SK-N-SH (cell line): Measurements from ENCODE around the gene DYNLRB1.

Source experiments
- CTCF ChIP-seq: fragments of 200-600 bp; sonication (generic); IDR thresholded peaks from 2 replicates; pipeline ENCODE4 v1.6.1; 2017; ENCODE audit warnings: antibody characterized with exemption, mild to moderate bottlenecking, moderate library complexity
- EP300 ChIP-seq, 2 experiments: IDR thresholded peaks; 2 replicates each; pipeline versions ENCODE4 v1.4.0 to v1.6.1; 2012; ENCODE audit warnings: borderline replicate concordance in 1 of 2, low read depth in 1 of 2, low read length in 1 of 2
- EZH2phosphoT487 ChIP-seq: fragments of 200-600 bp; sonication (generic); IDR thresholded peaks from 2 replicates; pipeline ENCODE4 v1.6.1; 2017; ENCODE audit warnings: low read depth, mixed run types, mild to moderate bottlenecking, antibody characterized with exemption, moderate library complexity, borderline replicate concordance
- FOXJ3 ChIP-seq: sonication (generic); formaldehyde crosslinking; IDR thresholded peaks from 2 replicates; pipeline ENCODE4 v1.5.1; 2020; ENCODE audit warnings: mild to moderate bottlenecking, missing genetic modification reagents
- MEF2A ChIP-seq: IDR thresholded peaks from 2 replicates; pipeline ENCODE4 v1.4.0; 2012; ENCODE audit warnings: low read depth, borderline replicate concordance
- MXI1 ChIP-seq: IDR thresholded peaks from 2 replicates; pipeline ENCODE4 v1.6.1; 2012; ENCODE audit warnings: mild to moderate bottlenecking, low read depth, low read length, improper control_type of control experiment
- REST ChIP-seq: IDR thresholded peaks from 2 replicates; pipeline ENCODE4 v1.6.1; 2012; ENCODE audit warnings: mild to moderate bottlenecking, low read depth, low read length, moderate library complexity
- RFX5 ChIP-seq: IDR thresholded peaks from 2 replicates; pipeline ENCODE4 v1.6.1; 2012; ENCODE audit warnings: mild to moderate bottlenecking, improper control_type of control experiment, low read length
- RXRA ChIP-seq: IDR thresholded peaks from 2 replicates; pipeline ENCODE4 v1.4.0; 2012; ENCODE audit warnings: low read depth, mild to moderate bottlenecking, borderline replicate concordance
- SIN3A ChIP-seq: IDR thresholded peaks from 2 replicates; pipeline ENCODE4 v1.6.1; 2012; ENCODE audit warnings: low read depth, mild to moderate bottlenecking, low read length, moderate library complexity, borderline replicate concordance
- TAF1 ChIP-seq: IDR thresholded peaks from 2 replicates; pipeline ENCODE4 v1.6.1; 2012; ENCODE audit warnings: low read depth, mild to moderate bottlenecking, low read length, moderate library complexity, borderline replicate concordance
- YY1 ChIP-seq: IDR thresholded peaks from 2 replicates; pipeline ENCODE4 v1.4.0; 2012; ENCODE audit warnings: low read depth, mild to moderate bottlenecking
- TF ChIP-seq, protein P1 (sequence below): IDR thresholded peaks from 2 replicates; pipeline ENCODE4 v1.4.0; 2012; ENCODE audit warnings: low read depth
- TF ChIP-seq, protein P2 (sequence below): IDR thresholded peaks from 2 replicates; pipeline ENCODE4 v1.4.0; 2012; ENCODE audit warnings: low read depth, borderline replicate concordance

GRCh38 chr20:34559311-34560140 lies 43.3 kb downstream of the DYNLRB1 start:
- TF ChIP-seq MEF2A (no peak), TAF1 (no peak), RFX5 (no peak), EP300 (IDR thresholded peaks at IDR 0.05; ENCODE audit: borderline replicate concordance in 1 of 2, low read depth in 1 of 2, low read length in 1 of 2) (no peak), MXI1 (no peak), YY1 (no peak), FOXJ3 (CRISPR knock-in tag) (no peak), CTCF (no peak), RXRA (no peak), EZH2phosphoT487 (no peak), REST (no peak), SIN3A (no peak)
- TF ChIP-seq, protein P1, sequence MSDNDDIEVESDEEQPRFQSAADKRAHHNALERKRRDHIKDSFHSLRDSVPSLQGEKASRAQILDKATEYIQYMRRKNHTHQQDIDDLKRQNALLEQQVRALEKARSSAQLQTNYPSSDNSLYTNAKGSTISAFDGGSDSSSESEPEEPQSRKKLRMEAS, result no peak
- TF ChIP-seq, protein P2, sequence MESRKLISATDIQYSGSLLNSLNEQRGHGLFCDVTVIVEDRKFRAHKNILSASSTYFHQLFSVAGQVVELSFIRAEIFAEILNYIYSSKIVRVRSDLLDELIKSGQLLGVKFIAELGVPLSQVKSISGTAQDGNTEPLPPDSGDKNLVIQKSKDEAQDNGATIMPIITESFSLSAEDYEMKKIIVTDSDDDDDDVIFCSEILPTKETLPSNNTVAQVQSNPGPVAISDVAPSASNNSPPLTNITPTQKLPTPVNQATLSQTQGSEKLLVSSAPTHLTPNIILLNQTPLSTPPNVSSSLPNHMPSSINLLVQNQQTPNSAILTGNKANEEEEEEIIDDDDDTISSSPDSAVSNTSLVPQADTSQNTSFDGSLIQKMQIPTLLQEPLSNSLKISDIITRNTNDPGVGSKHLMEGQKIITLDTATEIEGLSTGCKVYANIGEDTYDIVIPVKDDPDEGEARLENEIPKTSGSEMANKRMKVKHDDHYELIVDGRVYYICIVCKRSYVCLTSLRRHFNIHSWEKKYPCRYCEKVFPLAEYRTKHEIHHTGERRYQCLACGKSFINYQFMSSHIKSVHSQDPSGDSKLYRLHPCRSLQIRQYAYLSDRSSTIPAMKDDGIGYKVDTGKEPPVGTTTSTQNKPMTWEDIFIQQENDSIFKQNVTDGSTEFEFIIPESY, result no peak
